Measurements from ENCODE around the gene TMIGD1. TPM values are rescaled to one million over a fixed set of nuclear protein-coding genes. Genes with fewer than 3 reads are reported as not detected.

TMIGD1 gene
- polyA plus RNA-seq, 1 of the 3 experiments (the other 2 are of a cell fraction) = not detected

DNA sequence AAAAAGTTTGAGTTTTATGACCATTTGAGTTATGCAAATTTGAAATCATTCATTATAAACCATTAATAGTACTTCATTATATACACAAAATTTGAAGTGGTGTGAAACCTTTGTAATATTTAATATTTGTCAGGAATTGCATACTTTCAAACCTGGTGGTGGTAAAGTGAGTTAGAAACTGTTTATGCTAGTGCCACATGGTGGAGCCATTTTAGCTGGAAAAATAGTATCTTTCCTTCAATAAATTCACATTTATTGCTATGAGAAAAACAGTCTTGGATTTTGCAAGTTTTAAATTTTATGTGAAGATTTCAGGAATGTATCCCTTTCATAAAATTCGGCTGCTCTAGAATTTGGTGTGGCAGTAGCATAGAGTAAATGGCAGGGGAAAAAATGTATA is 34.9 kb downstream of the TMIGD1 start:
- H4K20me1 ChIP-seq (ENCODE audit: insufficient read depth) = no peaks in the 10 kb centered on the region
- no peak overlapping the region for H3K4me2 ChIP-seq
- no peaks in the 10 kb centered on the region for H3K9me2 ChIP-seq
- no peaks in the 10 kb centered on the region for H3K4me1 ChIP-seq (ENCODE audit: control insufficient read depth in 1 of 2, insufficient read depth in 2 of 2, low read depth in 1 of 2, low read length in 1 of 2)
- H2AFZ ChIP-seq (ENCODE audit: low read depth) = no peak overlapping the region
- H3K27me3 ChIP-seq (ENCODE audit: insufficient read depth) = no peaks in the 10 kb centered on the region
- WGBS (ENCODE audit: low lambda C conversion rate) = 52% methylated on average over 1 of the region's 1 CpG
- no peaks in the 10 kb centered on the region for H3F3A ChIP-seq (replicated peaks; ENCODE audit: insufficient read depth)
- ChIA-PET CTCF (interaction anchor here (1.5 kb wide), 1 partner anchor 41 kb away, joined by 4 read pairs; no protein-coding TSS in a partner anchor), POLR2A (no interaction called here)
- no peak overlapping the region for H3K27ac ChIP-seq (ENCODE audit: low read depth in 2 of 2, low read length in 1 of 2)
- H3K79me2 ChIP-seq (ENCODE audit: insufficient read depth) = no peaks in the 10 kb centered on the region
- no peak overlapping the region for H3K9ac ChIP-seq
- H3K36me3 ChIP-seq (replicated peaks in 1 of 2; ENCODE audit: control insufficient read depth in 1 of 2, insufficient read depth in 2 of 2, low read length in 1 of 2) = no peaks in the 10 kb centered on the region
- no peaks in the 10 kb centered on the region for H3K9me3 ChIP-seq
- TF ChIP-seq RAD21 (IDR thresholded peaks at IDR 0.05; ENCODE audit: low read length) (peak; percentile 41; the same call in 1 of the 2 replicates), POLR2AphosphoS5 (IDR thresholded peaks at IDR 0.05; ENCODE audit: low read depth, low read length) (no peak), TEAD4 (IDR thresholded peaks at IDR 0.05; ENCODE audit: borderline replicate concordance, insufficient read depth) (no peak)
- TF ChIP-seq, protein P1, sequence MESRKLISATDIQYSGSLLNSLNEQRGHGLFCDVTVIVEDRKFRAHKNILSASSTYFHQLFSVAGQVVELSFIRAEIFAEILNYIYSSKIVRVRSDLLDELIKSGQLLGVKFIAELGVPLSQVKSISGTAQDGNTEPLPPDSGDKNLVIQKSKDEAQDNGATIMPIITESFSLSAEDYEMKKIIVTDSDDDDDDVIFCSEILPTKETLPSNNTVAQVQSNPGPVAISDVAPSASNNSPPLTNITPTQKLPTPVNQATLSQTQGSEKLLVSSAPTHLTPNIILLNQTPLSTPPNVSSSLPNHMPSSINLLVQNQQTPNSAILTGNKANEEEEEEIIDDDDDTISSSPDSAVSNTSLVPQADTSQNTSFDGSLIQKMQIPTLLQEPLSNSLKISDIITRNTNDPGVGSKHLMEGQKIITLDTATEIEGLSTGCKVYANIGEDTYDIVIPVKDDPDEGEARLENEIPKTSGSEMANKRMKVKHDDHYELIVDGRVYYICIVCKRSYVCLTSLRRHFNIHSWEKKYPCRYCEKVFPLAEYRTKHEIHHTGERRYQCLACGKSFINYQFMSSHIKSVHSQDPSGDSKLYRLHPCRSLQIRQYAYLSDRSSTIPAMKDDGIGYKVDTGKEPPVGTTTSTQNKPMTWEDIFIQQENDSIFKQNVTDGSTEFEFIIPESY (IDR thresholded peaks at IDR 0.05; ENCODE audit: borderline replicate concordance, low read depth) = no peak
- TF ChIP-seq, protein P2, sequence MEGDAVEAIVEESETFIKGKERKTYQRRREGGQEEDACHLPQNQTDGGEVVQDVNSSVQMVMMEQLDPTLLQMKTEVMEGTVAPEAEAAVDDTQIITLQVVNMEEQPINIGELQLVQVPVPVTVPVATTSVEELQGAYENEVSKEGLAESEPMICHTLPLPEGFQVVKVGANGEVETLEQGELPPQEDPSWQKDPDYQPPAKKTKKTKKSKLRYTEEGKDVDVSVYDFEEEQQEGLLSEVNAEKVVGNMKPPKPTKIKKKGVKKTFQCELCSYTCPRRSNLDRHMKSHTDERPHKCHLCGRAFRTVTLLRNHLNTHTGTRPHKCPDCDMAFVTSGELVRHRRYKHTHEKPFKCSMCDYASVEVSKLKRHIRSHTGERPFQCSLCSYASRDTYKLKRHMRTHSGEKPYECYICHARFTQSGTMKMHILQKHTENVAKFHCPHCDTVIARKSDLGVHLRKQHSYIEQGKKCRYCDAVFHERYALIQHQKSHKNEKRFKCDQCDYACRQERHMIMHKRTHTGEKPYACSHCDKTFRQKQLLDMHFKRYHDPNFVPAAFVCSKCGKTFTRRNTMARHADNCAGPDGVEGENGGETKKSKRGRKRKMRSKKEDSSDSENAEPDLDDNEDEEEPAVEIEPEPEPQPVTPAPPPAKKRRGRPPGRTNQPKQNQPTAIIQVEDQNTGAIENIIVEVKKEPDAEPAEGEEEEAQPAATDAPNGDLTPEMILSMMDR (IDR thresholded peaks at IDR 0.05) = peak; percentile 48
- DNase-seq = no peak
- H3K4me3 ChIP-seq (ENCODE audit: low read depth in 2 of 2, low read length in 1 of 2) = no peak overlapping the region

DNA sequence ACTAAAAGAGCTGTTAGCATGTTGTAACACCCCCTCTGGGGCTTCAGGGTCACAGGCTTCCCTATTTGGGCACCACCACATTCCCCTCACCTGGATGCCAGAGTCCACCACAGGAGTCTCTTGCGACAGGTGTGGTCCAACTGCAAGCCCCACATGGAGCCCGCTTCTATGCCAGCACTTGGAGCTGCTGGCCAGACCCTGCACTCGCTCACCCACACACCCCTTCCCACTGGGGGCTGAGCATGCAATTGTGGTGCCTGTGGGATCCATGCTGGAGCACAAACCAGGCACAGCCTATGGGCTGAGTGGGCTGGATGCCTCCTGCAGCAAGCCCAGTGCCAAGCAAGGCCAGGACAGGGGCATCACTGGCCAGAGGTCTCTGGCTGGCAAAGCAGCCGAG is 36.1 kb downstream of the TMIGD1 start:
- H3K36me3 ChIP-seq (replicated peaks in 1 of 2; ENCODE audit: control insufficient read depth in 1 of 2, insufficient read depth in 2 of 2, low read length in 1 of 2) = no peaks in the 10 kb centered on the region
- DNase-seq = no peak
- H3K4me1 ChIP-seq (ENCODE audit: control insufficient read depth in 1 of 2, insufficient read depth in 2 of 2, low read depth in 1 of 2, low read length in 1 of 2) = no peaks in the 10 kb centered on the region
- no peak overlapping the region for H3K9ac ChIP-seq
- H3K9me3 ChIP-seq = no peaks in the 10 kb centered on the region
- H3K27ac ChIP-seq (ENCODE audit: low read depth in 2 of 2, low read length in 1 of 2) = no peak overlapping the region
- no peak overlapping the region for H3K4me3 ChIP-seq (ENCODE audit: low read depth in 2 of 2, low read length in 1 of 2)
- H3K9me2 ChIP-seq = no peaks in the 10 kb centered on the region
- H4K20me1 ChIP-seq (ENCODE audit: insufficient read depth) = no peaks in the 10 kb centered on the region
- no peak overlapping the region for H3K4me2 ChIP-seq
- 59% methylated on average over 2 of the region's 4 CpGs for WGBS (ENCODE audit: low lambda C conversion rate)
- no peaks in the 10 kb centered on the region for H3K79me2 ChIP-seq (ENCODE audit: insufficient read depth)
- TF ChIP-seq JUND (IDR thresholded peaks at IDR 0.05) = no peak
- TF ChIP-seq RXRA (IDR thresholded peaks at IDR 0.05; ENCODE audit: borderline replicate concordance, low read depth) = no peak
- TF ChIP-seq, protein P3, sequence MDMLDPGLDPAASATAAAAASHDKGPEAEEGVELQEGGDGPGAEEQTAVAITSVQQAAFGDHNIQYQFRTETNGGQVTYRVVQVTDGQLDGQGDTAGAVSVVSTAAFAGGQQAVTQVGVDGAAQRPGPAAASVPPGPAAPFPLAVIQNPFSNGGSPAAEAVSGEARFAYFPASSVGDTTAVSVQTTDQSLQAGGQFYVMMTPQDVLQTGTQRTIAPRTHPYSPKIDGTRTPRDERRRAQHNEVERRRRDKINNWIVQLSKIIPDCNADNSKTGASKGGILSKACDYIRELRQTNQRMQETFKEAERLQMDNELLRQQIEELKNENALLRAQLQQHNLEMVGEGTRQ (IDR thresholded peaks at IDR 0.05; ENCODE audit: borderline replicate concordance, low read depth, low read length) = no peak
- TF ChIP-seq, protein P4, sequence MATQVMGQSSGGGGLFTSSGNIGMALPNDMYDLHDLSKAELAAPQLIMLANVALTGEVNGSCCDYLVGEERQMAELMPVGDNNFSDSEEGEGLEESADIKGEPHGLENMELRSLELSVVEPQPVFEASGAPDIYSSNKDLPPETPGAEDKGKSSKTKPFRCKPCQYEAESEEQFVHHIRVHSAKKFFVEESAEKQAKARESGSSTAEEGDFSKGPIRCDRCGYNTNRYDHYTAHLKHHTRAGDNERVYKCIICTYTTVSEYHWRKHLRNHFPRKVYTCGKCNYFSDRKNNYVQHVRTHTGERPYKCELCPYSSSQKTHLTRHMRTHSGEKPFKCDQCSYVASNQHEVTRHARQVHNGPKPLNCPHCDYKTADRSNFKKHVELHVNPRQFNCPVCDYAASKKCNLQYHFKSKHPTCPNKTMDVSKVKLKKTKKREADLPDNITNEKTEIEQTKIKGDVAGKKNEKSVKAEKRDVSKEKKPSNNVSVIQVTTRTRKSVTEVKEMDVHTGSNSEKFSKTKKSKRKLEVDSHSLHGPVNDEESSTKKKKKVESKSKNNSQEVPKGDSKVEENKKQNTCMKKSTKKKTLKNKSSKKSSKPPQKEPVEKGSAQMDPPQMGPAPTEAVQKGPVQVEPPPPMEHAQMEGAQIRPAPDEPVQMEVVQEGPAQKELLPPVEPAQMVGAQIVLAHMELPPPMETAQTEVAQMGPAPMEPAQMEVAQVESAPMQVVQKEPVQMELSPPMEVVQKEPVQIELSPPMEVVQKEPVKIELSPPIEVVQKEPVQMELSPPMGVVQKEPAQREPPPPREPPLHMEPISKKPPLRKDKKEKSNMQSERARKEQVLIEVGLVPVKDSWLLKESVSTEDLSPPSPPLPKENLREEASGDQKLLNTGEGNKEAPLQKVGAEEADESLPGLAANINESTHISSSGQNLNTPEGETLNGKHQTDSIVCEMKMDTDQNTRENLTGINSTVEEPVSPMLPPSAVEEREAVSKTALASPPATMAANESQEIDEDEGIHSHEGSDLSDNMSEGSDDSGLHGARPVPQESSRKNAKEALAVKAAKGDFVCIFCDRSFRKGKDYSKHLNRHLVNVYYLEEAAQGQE (IDR thresholded peaks at IDR 0.05; ENCODE audit: low read depth, low read length) = no peak
- TF ChIP-seq, protein P5, sequence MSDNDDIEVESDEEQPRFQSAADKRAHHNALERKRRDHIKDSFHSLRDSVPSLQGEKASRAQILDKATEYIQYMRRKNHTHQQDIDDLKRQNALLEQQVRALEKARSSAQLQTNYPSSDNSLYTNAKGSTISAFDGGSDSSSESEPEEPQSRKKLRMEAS (IDR thresholded peaks at IDR 0.05; ENCODE audit: low read depth) = no peak
- TF ChIP-seq, protein P6, sequence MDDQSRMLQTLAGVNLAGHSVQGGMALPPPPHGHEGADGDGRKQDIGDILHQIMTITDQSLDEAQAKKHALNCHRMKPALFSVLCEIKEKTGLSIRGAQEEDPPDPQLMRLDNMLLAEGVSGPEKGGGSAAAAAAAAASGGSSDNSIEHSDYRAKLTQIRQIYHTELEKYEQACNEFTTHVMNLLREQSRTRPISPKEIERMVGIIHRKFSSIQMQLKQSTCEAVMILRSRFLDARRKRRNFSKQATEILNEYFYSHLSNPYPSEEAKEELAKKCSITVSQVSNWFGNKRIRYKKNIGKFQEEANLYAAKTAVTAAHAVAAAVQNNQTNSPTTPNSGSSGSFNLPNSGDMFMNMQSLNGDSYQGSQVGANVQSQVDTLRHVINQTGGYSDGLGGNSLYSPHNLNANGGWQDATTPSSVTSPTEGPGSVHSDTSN (IDR thresholded peaks at IDR 0.05) = no peak
- no peak for TF ChIP-seq TCF12 (IDR thresholded peaks at IDR 0.05)
- TF ChIP-seq GABPA (IDR thresholded peaks at IDR 0.05; ENCODE audit: low read depth) = no peak
- no peak for TF ChIP-seq MEF2A (IDR thresholded peaks at IDR 0.05; ENCODE audit: borderline replicate concordance, low read depth)
- no peak for TF ChIP-seq TEAD4 (IDR thresholded peaks at IDR 0.05; ENCODE audit: borderline replicate concordance, insufficient read depth)
- TF ChIP-seq RFX5 (IDR thresholded peaks at IDR 0.05; ENCODE audit: low read length) = no peak
- no peaks in the 10 kb centered on the region for H3F3A ChIP-seq (replicated peaks; ENCODE audit: insufficient read depth)
- ChIA-PET POLR2A (no interaction called here), CTCF (interaction anchor here (1.5 kb wide), 1 partner anchor 42 kb away, joined by 4 read pairs; no protein-coding TSS in a partner anchor)
- no peaks in the 10 kb centered on the region for H3K27me3 ChIP-seq (ENCODE audit: insufficient read depth)
- H2AFZ ChIP-seq (ENCODE audit: low read depth) = no peak overlapping the region
